KMS-11 (cell line): Measurements from ENCODE around the gene GRAMD1C.

Experiments
- H2AFZ ChIP-seq: fragments of 200-600 bp; sonication (generic); 2 replicates; pipeline ENCODE4 v1.6.1; 2016; ENCODE audit warnings: antibody characterized with exemption, mixed run types, low read depth
- H3K27ac ChIP-seq: fragments of 200-600 bp; sonication (generic); 2 replicates; pipeline ENCODE4 v1.6.1; 2016; ENCODE audit warnings: mild to moderate bottlenecking, mixed run types
- H3K27me3 ChIP-seq: fragments of 200-600 bp; sonication (generic); 2 replicates; pipeline ENCODE4 v1.6.1; 2017; ENCODE audit warnings: mild to moderate bottlenecking, low read depth, mixed run types, moderate library complexity; ENCODE audit not compliant: insufficient read depth
- H3K36me3 ChIP-seq: fragments of 200-600 bp; sonication (generic); 2 replicates; pipeline ENCODE4 v1.6.1; 2017; ENCODE audit warnings: mild to moderate bottlenecking, mixed run types; ENCODE audit not compliant: insufficient read depth
- H3K4me1 ChIP-seq: fragments of 200-600 bp; sonication (generic); 2 replicates; pipeline ENCODE4 v1.6.1; 2016; ENCODE audit warnings: mild to moderate bottlenecking, low read depth, mixed run types; ENCODE audit not compliant: poor library complexity, severe bottlenecking
- H3K4me2 ChIP-seq: fragments of 200-600 bp; sonication (generic); 2 replicates; pipeline ENCODE4 v1.7.0; 2016; ENCODE audit warnings: mild to moderate bottlenecking, mixed run types
- H3K4me3 ChIP-seq: fragments of 200-600 bp; sonication (generic); IDR thresholded peaks from 2 replicates; pipeline ENCODE4 v1.6.1; 2017; ENCODE audit warnings: low read depth, low read length, mixed read lengths; ENCODE audit not compliant: insufficient read depth
- H3K79me2 ChIP-seq: fragments of 200-600 bp; sonication (generic); 2 replicates; pipeline ENCODE4 v1.6.1; 2016; ENCODE audit warnings: low read depth, mixed run types; ENCODE audit not compliant: insufficient read depth
- H3K9ac ChIP-seq: fragments of 200-600 bp; sonication (generic); 2 replicates; pipeline ENCODE4 v1.6.1; 2016; ENCODE audit warnings: mild to moderate bottlenecking, mixed run types
- H4K20me1 ChIP-seq: fragments of 200-600 bp; sonication (generic); 2 replicates; pipeline ENCODE4 v1.6.1; 2016; ENCODE audit warnings: mild to moderate bottlenecking, mixed run types; ENCODE audit not compliant: insufficient read depth
- TF ChIP-seq, protein P1 (sequence below): fragments of 200-600 bp; sonication (generic); conservative IDR thresholded peaks from 2 replicates; pipeline ENCODE4 v1.6.1; 2017; ENCODE audit warnings: low read depth, mild to moderate bottlenecking, antibody characterized with exemption, low read length, moderate library complexity, mixed read lengths

GRAMD1C gene

DNA sequence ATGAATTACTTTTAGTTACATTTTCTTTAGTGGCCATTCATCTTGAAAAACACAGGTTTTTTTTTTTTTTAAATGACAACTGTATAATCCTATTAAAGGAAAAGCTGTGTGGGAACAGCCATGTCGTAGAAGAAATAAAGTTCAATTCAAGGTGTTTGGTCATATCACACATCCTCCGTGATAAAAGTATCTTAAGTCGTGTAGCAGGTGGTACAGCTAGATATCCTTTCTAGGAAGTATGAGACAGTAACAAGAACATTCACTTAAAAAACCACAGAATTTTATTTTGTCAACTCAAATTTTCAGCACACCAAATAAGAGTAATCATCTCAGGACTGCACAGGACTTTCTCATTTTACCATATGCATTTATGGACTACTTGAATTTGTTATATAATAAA is 125.3 kb downstream of the GRAMD1C start:
- Histone ChIP-seq H3K79me2 (no peaks in the 10 kb centered on the region), H3K4me3 (no peak overlapping the region), H3K36me3 (no peaks in the 10 kb centered on the region), H4K20me1 (no peaks in the 10 kb centered on the region), H3K27me3 (no peaks in the 10 kb centered on the region), H3K27ac (no peak overlapping the region), H3K4me1 (no peaks in the 10 kb centered on the region), H2AFZ (no peak overlapping the region), H3K9ac (no peak overlapping the region), H3K4me2 (no peak overlapping the region)
- TF ChIP-seq, protein P1, sequence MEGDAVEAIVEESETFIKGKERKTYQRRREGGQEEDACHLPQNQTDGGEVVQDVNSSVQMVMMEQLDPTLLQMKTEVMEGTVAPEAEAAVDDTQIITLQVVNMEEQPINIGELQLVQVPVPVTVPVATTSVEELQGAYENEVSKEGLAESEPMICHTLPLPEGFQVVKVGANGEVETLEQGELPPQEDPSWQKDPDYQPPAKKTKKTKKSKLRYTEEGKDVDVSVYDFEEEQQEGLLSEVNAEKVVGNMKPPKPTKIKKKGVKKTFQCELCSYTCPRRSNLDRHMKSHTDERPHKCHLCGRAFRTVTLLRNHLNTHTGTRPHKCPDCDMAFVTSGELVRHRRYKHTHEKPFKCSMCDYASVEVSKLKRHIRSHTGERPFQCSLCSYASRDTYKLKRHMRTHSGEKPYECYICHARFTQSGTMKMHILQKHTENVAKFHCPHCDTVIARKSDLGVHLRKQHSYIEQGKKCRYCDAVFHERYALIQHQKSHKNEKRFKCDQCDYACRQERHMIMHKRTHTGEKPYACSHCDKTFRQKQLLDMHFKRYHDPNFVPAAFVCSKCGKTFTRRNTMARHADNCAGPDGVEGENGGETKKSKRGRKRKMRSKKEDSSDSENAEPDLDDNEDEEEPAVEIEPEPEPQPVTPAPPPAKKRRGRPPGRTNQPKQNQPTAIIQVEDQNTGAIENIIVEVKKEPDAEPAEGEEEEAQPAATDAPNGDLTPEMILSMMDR, result no peak

DNA sequence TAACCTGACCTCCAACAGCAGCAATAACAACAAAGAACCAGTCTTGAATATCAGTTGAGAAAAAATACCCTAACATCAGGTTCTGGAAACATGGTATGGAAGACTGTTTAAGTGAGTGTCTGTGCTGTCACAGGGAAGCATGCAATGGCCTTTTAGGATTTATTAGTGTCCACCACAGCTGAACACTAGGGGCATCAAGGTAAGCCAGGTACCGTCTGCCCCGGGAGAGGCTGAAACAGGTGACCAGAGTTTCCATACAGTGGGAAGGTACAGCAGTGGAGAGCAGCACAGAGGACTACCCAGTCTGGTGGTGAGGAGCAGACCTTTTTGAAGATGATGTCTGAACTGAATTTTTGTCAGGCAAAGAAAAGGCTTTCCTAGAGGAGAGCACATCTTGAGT is 127.6 kb downstream of the GRAMD1C start:
- H2AFZ ChIP-seq, result no peak overlapping the region
- no peaks in the 10 kb centered on the region for H3K27me3 ChIP-seq
- no peaks in the 10 kb centered on the region for H3K4me1 ChIP-seq

DNA sequence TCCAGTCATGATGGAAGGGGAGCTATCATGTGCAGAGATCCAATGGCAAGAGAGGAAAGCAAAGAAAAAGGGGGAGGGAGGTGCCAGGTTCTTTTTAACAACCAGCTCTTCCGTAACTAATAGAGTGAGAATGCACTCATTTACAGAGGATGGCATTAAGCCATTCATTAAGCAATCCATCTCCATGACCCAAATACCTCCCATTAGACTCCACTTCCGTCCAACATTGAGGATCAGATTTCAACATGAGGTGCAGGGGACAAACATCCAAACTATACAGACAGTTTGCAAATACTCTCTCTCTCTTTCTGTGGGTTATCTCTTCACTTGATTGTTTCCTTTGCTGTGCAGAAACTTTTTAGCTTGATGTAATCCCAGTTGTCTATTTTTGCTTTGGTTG is 130.4 kb downstream of the GRAMD1C start:
- H3K4me2 ChIP-seq, result no peak overlapping the region
- TF ChIP-seq, protein P1, result no peak

More for the DNA sequence above, 127.6 kb downstream of the GRAMD1C start:
- H3K36me3 ChIP-seq, result no peaks in the 10 kb centered on the region
- no peaks in the 10 kb centered on the region for H3K79me2 ChIP-seq
- no peak overlapping the region for H3K9ac ChIP-seq
- H3K4me2 ChIP-seq, result no peak overlapping the region
- no peak overlapping the region for H3K4me3 ChIP-seq
- H4K20me1 ChIP-seq, result no peaks in the 10 kb centered on the region
- no peak overlapping the region for H3K27ac ChIP-seq
- TF ChIP-seq, protein P1, result no peak

DNA sequence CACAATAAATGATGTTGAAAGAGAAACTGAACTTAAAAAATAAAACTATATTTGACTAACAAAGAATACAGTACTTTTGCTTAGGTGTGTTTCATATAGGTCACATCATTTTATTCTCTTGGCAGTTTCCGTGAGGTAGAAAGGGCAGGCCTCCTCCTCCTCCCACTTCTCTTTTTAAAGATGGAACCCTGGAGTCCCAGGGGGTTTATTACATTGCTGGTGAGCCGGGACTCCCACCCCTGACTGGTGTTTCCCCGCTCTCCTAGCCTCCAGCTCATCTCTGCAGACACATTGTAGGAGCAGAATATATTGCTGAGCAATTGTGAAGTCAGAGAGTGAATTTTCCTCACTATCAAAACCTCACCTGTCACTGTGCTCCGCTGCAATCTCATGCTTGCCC is 139.2 kb downstream of the GRAMD1C start:
- TF ChIP-seq, protein P1, result no peak
- Histone ChIP-seq H3K27ac (no peak overlapping the region), H3K4me2 (no peak overlapping the region), H3K79me2 (no peaks in the 10 kb centered on the region), H3K9ac (no peak overlapping the region), H2AFZ (no peak overlapping the region), H3K27me3 (no peaks in the 10 kb centered on the region), H3K4me3 (no peak overlapping the region), H3K4me1 (no peaks in the 10 kb centered on the region), H3K36me3 (no peaks in the 10 kb centered on the region), H4K20me1 (no peaks in the 10 kb centered on the region)

More for the DNA sequence above, 130.4 kb downstream of the GRAMD1C start:
- no peaks in the 10 kb centered on the region for H3K79me2 ChIP-seq
- H3K36me3 ChIP-seq, result no peaks in the 10 kb centered on the region
- H3K4me3 ChIP-seq, result no peak overlapping the region
- no peaks in the 10 kb centered on the region for H4K20me1 ChIP-seq
- H3K27me3 ChIP-seq, result no peaks in the 10 kb centered on the region
- no peak overlapping the region for H3K9ac ChIP-seq
- H3K4me1 ChIP-seq, result no peaks in the 10 kb centered on the region
- H3K27ac ChIP-seq, result no peak overlapping the region
- H2AFZ ChIP-seq, result no peak overlapping the region
